GM23338 (cell line): ENCODE results near the gene SERINC5. TPM values are rescaled to one million over a fixed set of nuclear protein-coding genes. Genes with fewer than 3 reads are reported as not detected.

Experiments used
- ATAC-seq: fragments of 200-7000 bp; cut with Tn5 transposase; 3 replicates; pipeline ENCODE4 v1.9.1; 2020
- DNase-seq: peaks from one replicate; pipeline ENCODE4 v3.0.0-alpha.2; 2015; ENCODE audit warnings: low spot score
- H2AFZ ChIP-seq: fragments of 200-600 bp; sonication (generic); 2 replicates; pipeline ENCODE4 v1.8.0; 2016; ENCODE audit warnings: antibody characterized with exemption, mild to moderate bottlenecking, moderate library complexity
- H3F3A ChIP-seq: fragments of 200-600 bp; sonication (generic); replicated peaks from 2 replicates; pipeline ENCODE4 v1.8.0; 2017; ENCODE audit warnings: antibody characterized with exemption, mixed run types, low read depth
- H3K27ac ChIP-seq: fragments of 200-600 bp; sonication (generic); 2 replicates; pipeline ENCODE4 v1.6.1; 2016; ENCODE audit warnings: low read depth
- H3K27me3 ChIP-seq: fragments of 200-600 bp; sonication (generic); 2 replicates; pipeline ENCODE4 v1.8.0; 2016; ENCODE audit warnings: mild to moderate bottlenecking, mixed run types, moderate library complexity; ENCODE audit not compliant: insufficient read depth
- H3K36me3 ChIP-seq: fragments of 200-600 bp; sonication (generic); 2 replicates; pipeline ENCODE4 v1.8.0; 2016; ENCODE audit warnings: mild to moderate bottlenecking; ENCODE audit not compliant: insufficient read depth
- H3K4me1 ChIP-seq: fragments of 200-600 bp; sonication (generic); 2 replicates; pipeline ENCODE4 v1.8.0; 2016; ENCODE audit warnings: mild to moderate bottlenecking, moderate library complexity; ENCODE audit not compliant: insufficient read depth
- H3K4me2 ChIP-seq: fragments of 200-600 bp; sonication (generic); 2 replicates; pipeline ENCODE4 v1.7.1; 2017; ENCODE audit warnings: mixed run types
- H3K4me3 ChIP-seq: fragments of 200-600 bp; sonication (generic); 2 replicates; pipeline ENCODE4 v1.6.1; 2016; ENCODE audit warnings: mixed run types
- H3K79me2 ChIP-seq: fragments of 200-600 bp; sonication (generic); replicated peaks from 2 replicates; pipeline ENCODE4 v1.8.0; 2017; ENCODE audit warnings: mild to moderate bottlenecking; ENCODE audit not compliant: insufficient read depth
- H3K9me2 ChIP-seq: fragments of 200-600 bp; sonication (generic); 2 replicates; pipeline ENCODE4 v1.8.0; 2017; ENCODE audit not compliant: insufficient read depth
- H4K20me1 ChIP-seq: fragments of 200-600 bp; sonication (generic); replicated peaks from 2 replicates; pipeline ENCODE4 v1.8.0; 2017; ENCODE audit warnings: mild to moderate bottlenecking; ENCODE audit not compliant: insufficient read depth
- H3K27ac Mint-ChIP-seq: 2 replicates; pipeline ENCODE4 v1.8.0; 2020; ENCODE audit warnings: inconsistent platforms, mild to moderate bottlenecking, moderate library complexity, mixed read lengths
- H3K27me3 Mint-ChIP-seq: 3 replicates; pipeline ENCODE4 v1.8.0; 2022; ENCODE audit warnings: low read depth, mild to moderate bottlenecking, moderate library complexity, mixed read lengths, inconsistent platforms; ENCODE audit not compliant: insufficient read depth, poor library complexity
- H3K36me3 Mint-ChIP-seq: 3 replicates; pipeline ENCODE4 v1.8.0; 2021; ENCODE audit warnings: low read depth, mild to moderate bottlenecking, inconsistent platforms, moderate library complexity, mixed read lengths
- H3K4me1 Mint-ChIP-seq: 3 replicates; pipeline ENCODE4 v1.8.0; 2020; ENCODE audit warnings: mild to moderate bottlenecking, inconsistent platforms, mixed read lengths
- H3K4me3 Mint-ChIP-seq: 3 replicates; pipeline ENCODE4 v1.8.0; 2021; ENCODE audit warnings: moderate library complexity, mild to moderate bottlenecking, inconsistent platforms, mixed read lengths
- H3K9me3 Mint-ChIP-seq: 3 replicates; pipeline ENCODE4 v1.8.0; 2020; ENCODE audit warnings: moderate library complexity, mild to moderate bottlenecking, inconsistent platforms, mixed read lengths
- CREB1 ChIP-seq: fragments of 250-450 bp; sonication (Bioruptor Pico); IDR thresholded peaks from 2 replicates; pipeline ENCODE4 v1.5.0; 2020; ENCODE audit warnings: low read depth, mild to moderate bottlenecking, moderate library complexity
- EZH2phosphoT487 ChIP-seq: fragments of 200-600 bp; sonication (generic); IDR thresholded peaks from one replicate; pipeline ENCODE4 v1.8.1; 2018; ENCODE audit warnings: antibody characterized with exemption; ENCODE audit not compliant: unreplicated experiment
- JUNB ChIP-seq: IDR thresholded peaks from one replicate; pipeline ENCODE4 v1.6.1; 2016; ENCODE audit warnings: antibody characterized with exemption; ENCODE audit not compliant: unreplicated experiment
- NANOG ChIP-seq: IDR thresholded peaks from 2 replicates; pipeline ENCODE4 v1.6.1; 2016; ENCODE audit warnings: antibody characterized with exemption, borderline replicate concordance
- POLR2AphosphoS5 ChIP-seq: IDR thresholded peaks from 2 replicates; pipeline ENCODE4 v1.6.1; 2016; ENCODE audit warnings: antibody characterized with exemption, low read depth
- STAT1 ChIP-seq: IDR thresholded peaks from one replicate; pipeline ENCODE4 v1.6.1; 2016; ENCODE audit warnings: antibody characterized with exemption; ENCODE audit not compliant: unreplicated experiment
- ZNF331 ChIP-seq: fragments of 250-450 bp; sonication (Bioruptor Pico); IDR thresholded peaks from 2 replicates; pipeline ENCODE4 v1.5.0; 2020; ENCODE audit warnings: low read depth, mild to moderate bottlenecking, moderate library complexity
- long read RNA-seq: library from polyadenylated mRNA; unstranded; transcript quantifications from one replicate; pipeline ENCODE4 v2.0.0, GENCODE V29; 2020; ENCODE audit not compliant: unreplicated experiment
- polyA plus RNA-seq: library from polyadenylated mRNA; unstranded; fragments of >200 nt; fragmentation: Nextera tagmentation; extraction: Ambion mirVana; gene quantifications from 2 replicates; pipeline ENCODE4 v1.2.1, GENCODE V29; 2016
- total RNA-seq: library from RNA; depleted of rRNA; stranded (reverse); fragments of >200 nt; shearing (Covaris generic); gene quantifications from 2 replicates; pipeline ENCODE4 v1.2.3, GENCODE V29; 2014; rRNA removed
- TF ChIP-seq, protein P1 (sequence below): IDR thresholded peaks from 2 replicates; pipeline ENCODE4 v1.6.1; 2016; ENCODE audit warnings: antibody characterized with exemption
- TF ChIP-seq, protein P2 (sequence below): IDR thresholded peaks from one replicate; pipeline ENCODE4 v1.6.1; 2018; ENCODE audit warnings: antibody characterized with exemption; ENCODE audit not compliant: unreplicated experiment
- TF ChIP-seq, protein P3 (sequence below), 2 experiments: fragments of 200-600 bp in 1 of 2; sonication (generic) in 1 of 2; conservative IDR thresholded peaks; 2 replicates each; pipeline versions ENCODE4 v1.5.1 to v1.6.1; 2016 to 2017; ENCODE audit warnings: antibody characterized with exemption in 2 of 2, low read depth in 2 of 2, mild to moderate bottlenecking in 2 of 2, moderate library complexity in 1 of 2

Gene SERINC5
- total RNA-seq: 101 and 107 TPM in 2 replicates
- polyA plus RNA-seq: 32.3 and 34.0 TPM in 2 replicates
- long read RNA-seq, full-length matches to known transcripts: 5 of 42 reads
- long read RNA-seq, partial matches to known transcripts: 4 of 42 reads
- long read RNA-seq, other reads (novel, unspliced or antisense): 33 of 42 reads

GRCh38 chr5:80255811-80256712 is at the start of gene SERINC5:
SERINC5 (minus strand) TSS chr5:80256048; CDS start chr5:80255922, 126 bp downstream.
- Histone ChIP-seq H3K4me1 (peaks cover 46% of the 10 kb centered on the region), H3K27me3 (peaks cover 5% of the 10 kb centered on the region; the same call in 1 of the 2 replicates), H3K4me2 (peak within 1 kb of the TSS; percentile 100), H3K79me2 (peaks cover 52% of the 10 kb centered on the region), H3K27ac (peak within 1 kb of the TSS; percentile 99), H3K4me3 (peak within 1 kb of the TSS; percentile 100), H2AFZ (no peak within 1 kb of the TSS), H3F3A (peaks cover 24% of the 10 kb centered on the region), H3K36me3 (no peaks in the 10 kb centered on the region), H3K9me2 (peaks cover 19% of the 10 kb centered on the region), H4K20me1 (peaks cover 41% of the 10 kb centered on the region)
- TF ChIP-seq CREB1 (CRISPR knock-in tag): peak; percentile 51; the same call in 1 of the 2 replicates
- TF ChIP-seq, protein P1, sequence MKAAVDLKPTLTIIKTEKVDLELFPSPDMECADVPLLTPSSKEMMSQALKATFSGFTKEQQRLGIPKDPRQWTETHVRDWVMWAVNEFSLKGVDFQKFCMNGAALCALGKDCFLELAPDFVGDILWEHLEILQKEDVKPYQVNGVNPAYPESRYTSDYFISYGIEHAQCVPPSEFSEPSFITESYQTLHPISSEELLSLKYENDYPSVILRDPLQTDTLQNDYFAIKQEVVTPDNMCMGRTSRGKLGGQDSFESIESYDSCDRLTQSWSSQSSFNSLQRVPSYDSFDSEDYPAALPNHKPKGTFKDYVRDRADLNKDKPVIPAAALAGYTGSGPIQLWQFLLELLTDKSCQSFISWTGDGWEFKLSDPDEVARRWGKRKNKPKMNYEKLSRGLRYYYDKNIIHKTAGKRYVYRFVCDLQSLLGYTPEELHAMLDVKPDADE: peak; percentile 32; the same call in 1 of the 2 replicates
- TF ChIP-seq, protein P2, sequence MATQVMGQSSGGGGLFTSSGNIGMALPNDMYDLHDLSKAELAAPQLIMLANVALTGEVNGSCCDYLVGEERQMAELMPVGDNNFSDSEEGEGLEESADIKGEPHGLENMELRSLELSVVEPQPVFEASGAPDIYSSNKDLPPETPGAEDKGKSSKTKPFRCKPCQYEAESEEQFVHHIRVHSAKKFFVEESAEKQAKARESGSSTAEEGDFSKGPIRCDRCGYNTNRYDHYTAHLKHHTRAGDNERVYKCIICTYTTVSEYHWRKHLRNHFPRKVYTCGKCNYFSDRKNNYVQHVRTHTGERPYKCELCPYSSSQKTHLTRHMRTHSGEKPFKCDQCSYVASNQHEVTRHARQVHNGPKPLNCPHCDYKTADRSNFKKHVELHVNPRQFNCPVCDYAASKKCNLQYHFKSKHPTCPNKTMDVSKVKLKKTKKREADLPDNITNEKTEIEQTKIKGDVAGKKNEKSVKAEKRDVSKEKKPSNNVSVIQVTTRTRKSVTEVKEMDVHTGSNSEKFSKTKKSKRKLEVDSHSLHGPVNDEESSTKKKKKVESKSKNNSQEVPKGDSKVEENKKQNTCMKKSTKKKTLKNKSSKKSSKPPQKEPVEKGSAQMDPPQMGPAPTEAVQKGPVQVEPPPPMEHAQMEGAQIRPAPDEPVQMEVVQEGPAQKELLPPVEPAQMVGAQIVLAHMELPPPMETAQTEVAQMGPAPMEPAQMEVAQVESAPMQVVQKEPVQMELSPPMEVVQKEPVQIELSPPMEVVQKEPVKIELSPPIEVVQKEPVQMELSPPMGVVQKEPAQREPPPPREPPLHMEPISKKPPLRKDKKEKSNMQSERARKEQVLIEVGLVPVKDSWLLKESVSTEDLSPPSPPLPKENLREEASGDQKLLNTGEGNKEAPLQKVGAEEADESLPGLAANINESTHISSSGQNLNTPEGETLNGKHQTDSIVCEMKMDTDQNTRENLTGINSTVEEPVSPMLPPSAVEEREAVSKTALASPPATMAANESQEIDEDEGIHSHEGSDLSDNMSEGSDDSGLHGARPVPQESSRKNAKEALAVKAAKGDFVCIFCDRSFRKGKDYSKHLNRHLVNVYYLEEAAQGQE: no peak
- peak; percentile 93 for TF ChIP-seq POLR2AphosphoS5
- DNase-seq: peak; percentile 83
- peak within 1 kb of the TSS; percentile 95 for H3K4me3 Mint-ChIP-seq
- H3K27ac Mint-ChIP-seq: peak within 1 kb of the TSS; percentile 98
- ATAC-seq: peak; percentile 59
- peaks cover 15% of the 10 kb centered on the region; the same call in 2 of the 3 replicates for H3K36me3 Mint-ChIP-seq
- peaks cover 53% of the 10 kb centered on the region for H3K4me1 Mint-ChIP-seq
- H3K27me3 Mint-ChIP-seq: peaks cover 16% of the 10 kb centered on the region
- peaks cover 3% of the 10 kb centered on the region; the same call in 1 of the 3 replicates for H3K9me3 Mint-ChIP-seq

DNA sequence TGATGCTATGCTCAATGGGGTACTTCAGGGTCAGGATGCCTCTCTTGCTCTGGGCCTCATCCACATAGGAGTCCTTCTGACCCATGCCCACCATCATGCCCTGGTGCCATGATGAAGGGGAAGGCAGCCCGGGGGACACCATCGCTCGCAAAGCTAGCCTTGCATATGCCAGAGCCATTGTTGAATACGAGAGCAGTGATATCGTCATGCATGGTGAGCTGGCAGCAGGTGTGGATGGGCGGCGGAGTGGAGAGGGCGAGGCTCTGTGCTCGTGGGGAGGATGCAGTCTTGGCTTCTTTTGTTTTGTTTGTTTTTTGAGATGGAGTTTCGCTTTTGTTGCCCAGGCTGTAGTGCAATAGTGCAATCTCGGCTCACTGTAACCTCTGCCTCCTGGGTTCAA is 46.8 kb upstream of the SERINC5 start:
- DNase-seq (no peak), ATAC-seq (no peak)
- H3K36me3 Mint-ChIP-seq: peaks cover 11% of the 10 kb centered on the region
- Histone ChIP-seq H3K4me1 (peaks cover 15% of the 10 kb centered on the region), H2AFZ (no peak overlapping the region), H4K20me1 (no peaks in the 10 kb centered on the region), H3K36me3 (no peaks in the 10 kb centered on the region; the same call in 1 of the 2 replicates), H3K4me3 (no peak overlapping the region), H3K4me2 (no peak overlapping the region), H3F3A (peaks cover 7% of the 10 kb centered on the region; the same call in 1 of the 2 replicates), H3K27me3 (no peaks in the 10 kb centered on the region), H3K9me2 (no peaks in the 10 kb centered on the region), H3K27ac (no peak overlapping the region), H3K79me2 (no peaks in the 10 kb centered on the region)
- H3K27ac Mint-ChIP-seq: no peak overlapping the region
- peaks cover 25% of the 10 kb centered on the region for H3K9me3 Mint-ChIP-seq
- H3K27me3 Mint-ChIP-seq: no peaks in the 10 kb centered on the region
- H3K4me1 Mint-ChIP-seq: peaks cover 10% of the 10 kb centered on the region; the same call in 2 of the 3 replicates
- no peak overlapping the region for H3K4me3 Mint-ChIP-seq
- TF ChIP-seq JUNB (no peak), ZNF331 (CRISPR knock-in tag) (no peak), NANOG (no peak), STAT1 (no peak), EZH2phosphoT487 (no peak)
- TF ChIP-seq, protein P2: no peak
- TF ChIP-seq, protein P3, sequence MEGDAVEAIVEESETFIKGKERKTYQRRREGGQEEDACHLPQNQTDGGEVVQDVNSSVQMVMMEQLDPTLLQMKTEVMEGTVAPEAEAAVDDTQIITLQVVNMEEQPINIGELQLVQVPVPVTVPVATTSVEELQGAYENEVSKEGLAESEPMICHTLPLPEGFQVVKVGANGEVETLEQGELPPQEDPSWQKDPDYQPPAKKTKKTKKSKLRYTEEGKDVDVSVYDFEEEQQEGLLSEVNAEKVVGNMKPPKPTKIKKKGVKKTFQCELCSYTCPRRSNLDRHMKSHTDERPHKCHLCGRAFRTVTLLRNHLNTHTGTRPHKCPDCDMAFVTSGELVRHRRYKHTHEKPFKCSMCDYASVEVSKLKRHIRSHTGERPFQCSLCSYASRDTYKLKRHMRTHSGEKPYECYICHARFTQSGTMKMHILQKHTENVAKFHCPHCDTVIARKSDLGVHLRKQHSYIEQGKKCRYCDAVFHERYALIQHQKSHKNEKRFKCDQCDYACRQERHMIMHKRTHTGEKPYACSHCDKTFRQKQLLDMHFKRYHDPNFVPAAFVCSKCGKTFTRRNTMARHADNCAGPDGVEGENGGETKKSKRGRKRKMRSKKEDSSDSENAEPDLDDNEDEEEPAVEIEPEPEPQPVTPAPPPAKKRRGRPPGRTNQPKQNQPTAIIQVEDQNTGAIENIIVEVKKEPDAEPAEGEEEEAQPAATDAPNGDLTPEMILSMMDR (conservative IDR thresholded peaks at IDR 0.05; ENCODE audit: low read depth in 2 of 2): no peak
- TF ChIP-seq, protein P1: no peak
